GM18520 (cell line): Measurements from ENCODE around the gene OSBPL5.
"Not testable (repeated sequence)": the region's sequence is repeated elsewhere in the genome, so short reads cannot be mapped to it uniquely, and the experiment has no call there.

Experiments used
- ATAC-seq: cut with Tn5 transposase; IDR thresholded peaks from one replicate; pipeline ENCODE4 v1.9.1; 2021; ENCODE audit not compliant: unreplicated experiment

Gene OSBPL5

GRCh38 chr11:3089236-3090061 lies 75.7 kb downstream of the OSBPL5 start:
- ATAC-seq, result no peak

DNA sequence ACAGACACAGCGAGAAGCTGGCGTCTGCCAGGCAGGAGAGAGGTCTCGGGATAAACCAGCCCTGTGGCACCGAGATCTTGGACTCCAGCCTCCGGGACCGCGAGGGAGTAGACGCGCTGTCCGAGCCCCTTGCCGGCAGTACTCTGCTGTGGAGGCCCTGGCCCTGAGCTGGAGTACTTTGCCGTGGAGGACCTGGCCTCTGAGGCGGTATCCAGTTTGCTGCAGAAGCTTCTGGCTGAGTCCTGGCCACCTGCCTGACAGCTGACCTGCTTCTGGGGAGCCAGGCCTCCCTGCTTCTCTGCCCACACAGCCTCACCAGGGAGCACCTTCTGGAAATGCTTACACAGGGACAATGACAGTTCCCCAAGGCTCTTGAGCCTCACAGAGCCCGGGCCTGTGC lies 76.3 kb downstream of the OSBPL5 start:
- ATAC-seq, result no peak

- no peak for ATAC-seq
Measured at GRCh38 chr11:3087821-3088800, 77.0 kb downstream of the OSBPL5 start.

- ATAC-seq, result no peak
Measured at GRCh38 chr11:3087373-3087772, 77.7 kb downstream of the OSBPL5 start.

- ATAC-seq, result no peak
Measured at GRCh38 chr11:3086671-3087150, 78.4 kb downstream of the OSBPL5 start.

DNA sequence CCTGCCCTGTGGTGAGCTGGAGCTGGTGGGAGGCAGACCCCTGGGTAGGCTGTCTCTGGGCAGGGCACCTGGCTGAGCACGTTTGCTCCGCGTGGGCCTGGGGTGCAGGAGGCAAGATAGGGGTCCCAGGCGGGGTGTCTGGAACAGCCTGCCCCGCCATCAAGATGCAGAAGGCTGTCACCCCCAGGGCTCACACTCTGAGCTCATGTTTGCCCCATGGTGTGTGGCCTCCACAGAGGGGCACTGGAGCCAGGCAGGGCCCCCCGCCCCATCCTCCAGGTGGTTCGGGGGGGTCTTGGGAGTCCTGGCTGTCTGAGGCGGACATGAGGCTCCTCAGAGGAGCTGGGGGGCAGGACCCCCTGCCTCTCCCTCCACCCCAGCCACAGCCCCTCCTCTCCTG lies 79.0 kb downstream of the OSBPL5 start:
- no peak for ATAC-seq

DNA sequence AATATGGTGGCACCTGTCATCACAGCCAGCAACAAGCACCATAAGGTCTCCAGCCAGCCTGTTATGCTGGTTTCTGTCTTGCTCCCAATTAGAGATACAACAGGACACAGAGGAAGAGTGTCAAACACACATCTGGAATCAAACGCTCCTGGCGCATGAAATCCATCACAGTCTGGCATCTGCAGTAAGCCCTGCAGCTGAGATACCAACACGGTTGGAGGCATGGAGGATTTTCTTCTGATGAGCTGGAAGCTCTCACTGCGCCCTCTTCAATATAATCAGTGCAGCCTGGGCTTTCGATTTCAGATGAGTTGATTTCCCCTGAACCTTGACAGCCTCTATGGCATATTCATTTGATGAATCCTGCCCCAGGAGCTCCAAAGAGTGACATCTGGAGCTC lies 80.1 kb downstream of the OSBPL5 start:
- ATAC-seq, result no peak

DNA sequence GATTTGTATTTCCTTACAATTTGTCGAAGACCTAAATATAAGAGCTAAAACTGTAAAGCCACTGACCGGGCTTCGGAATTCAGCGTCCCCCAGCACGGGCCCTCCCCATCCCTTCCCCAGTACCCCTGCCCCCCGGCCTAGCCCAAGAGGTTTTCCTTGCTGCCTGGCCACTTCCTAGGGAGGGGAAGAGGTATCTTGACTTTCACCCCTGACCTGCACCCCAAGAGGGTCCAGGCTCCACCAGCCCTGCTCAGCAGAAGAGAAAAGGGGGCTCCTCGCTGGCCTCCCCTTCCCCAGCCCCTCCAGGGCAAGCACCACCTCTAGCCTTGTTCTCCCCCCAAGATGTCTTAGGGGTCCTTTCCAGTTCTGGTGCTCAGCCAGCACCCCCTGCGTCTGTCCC lies 81.8 kb downstream of the OSBPL5 start:
- ATAC-seq, result no peak

GRCh38 chr11:3081386-3081751 lies 83.7 kb downstream of the OSBPL5 start:
- no peak for ATAC-seq

- no peak for ATAC-seq
Measured at GRCh38 chr11:3080733-3081385, 84.3 kb downstream of the OSBPL5 start.

DNA sequence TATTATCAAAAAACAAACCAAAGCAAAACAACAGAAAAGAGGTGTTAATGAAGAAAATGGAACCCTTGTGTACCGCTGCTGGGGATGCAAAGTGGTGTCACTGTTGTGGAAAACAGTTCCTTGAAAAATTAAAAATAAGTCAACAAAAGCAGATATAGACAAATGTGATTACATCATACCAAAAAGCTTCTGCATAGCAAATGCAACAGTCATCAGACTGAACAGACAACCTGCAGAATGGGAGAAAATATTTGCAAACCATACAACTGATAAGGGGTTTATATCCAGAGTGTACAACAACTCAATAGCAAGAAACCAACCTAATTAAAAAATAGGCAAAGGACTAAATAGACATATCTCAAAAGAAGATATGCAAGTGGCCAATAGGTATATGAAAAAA lies 85.0 kb downstream of the OSBPL5 start:
- ATAC-seq, result no peak

GRCh38 chr11:3077846-3078440 lies 87.2 kb downstream of the OSBPL5 start:
- ATAC-seq, result no peak

DNA sequence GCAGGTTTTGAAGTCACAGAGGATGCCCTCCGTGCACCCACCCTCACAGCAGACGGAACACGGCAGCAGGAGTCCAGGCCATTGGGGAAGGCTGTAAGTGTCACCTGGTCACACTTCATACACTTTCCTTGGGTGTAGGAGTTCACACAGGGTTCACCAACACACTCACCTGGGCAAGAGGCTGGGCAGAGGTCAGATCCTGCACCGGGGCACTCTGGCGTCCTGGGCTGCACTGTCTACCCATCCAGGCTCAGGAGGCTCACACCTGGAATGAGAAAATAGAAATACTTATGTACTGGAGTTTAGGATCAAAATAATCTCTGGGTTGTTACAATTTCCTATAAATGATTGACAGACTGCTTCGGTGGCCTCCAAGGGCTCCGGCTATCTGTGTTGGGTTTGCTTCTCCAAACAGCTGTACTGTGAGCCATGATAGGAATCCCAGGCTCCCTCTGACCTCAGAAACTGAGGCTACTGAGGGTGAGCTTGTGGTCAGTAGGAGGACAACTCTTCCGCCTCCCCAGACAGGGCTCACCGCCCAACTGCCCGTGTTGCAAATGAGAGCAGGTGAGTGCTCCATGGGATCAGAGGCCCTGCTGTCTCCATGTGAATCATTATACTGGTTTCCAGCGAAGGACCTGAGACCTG lies 87.8 kb downstream of the OSBPL5 start:
- no peak for ATAC-seq

DNA sequence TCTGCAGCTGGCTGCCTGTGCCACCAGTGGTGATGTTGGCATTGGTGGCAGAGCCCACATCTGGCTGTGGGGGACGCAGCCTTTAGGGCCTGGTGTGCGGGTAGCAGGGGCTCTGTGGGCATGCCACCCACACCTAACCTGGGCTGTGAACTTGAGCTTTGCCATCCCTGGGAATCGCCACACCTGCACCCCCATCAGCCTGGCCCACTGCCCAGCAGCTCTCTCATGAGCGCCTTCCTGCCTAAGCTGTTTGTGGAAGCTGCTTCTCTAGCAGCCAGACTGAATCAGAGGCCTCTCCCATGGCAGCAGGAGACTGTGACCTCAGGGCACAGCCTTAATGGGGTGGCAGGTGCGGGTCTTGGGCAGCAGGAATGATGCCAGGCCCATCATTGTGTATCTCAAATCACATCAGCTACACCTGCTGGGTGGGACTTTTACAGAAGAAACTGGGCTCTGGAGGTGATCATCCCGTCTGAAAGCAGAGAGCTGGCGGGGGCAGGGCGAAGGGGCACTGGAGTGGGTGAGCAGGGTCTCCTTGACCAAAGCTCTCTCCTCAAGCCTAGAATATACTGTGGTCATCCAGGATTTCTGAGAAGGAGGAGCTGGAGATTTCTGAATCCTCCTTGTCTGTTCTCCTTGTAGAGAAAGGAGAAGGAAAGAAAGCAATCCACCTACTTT lies 90.1 kb downstream of the OSBPL5 start:
- no peak for ATAC-seq

DNA sequence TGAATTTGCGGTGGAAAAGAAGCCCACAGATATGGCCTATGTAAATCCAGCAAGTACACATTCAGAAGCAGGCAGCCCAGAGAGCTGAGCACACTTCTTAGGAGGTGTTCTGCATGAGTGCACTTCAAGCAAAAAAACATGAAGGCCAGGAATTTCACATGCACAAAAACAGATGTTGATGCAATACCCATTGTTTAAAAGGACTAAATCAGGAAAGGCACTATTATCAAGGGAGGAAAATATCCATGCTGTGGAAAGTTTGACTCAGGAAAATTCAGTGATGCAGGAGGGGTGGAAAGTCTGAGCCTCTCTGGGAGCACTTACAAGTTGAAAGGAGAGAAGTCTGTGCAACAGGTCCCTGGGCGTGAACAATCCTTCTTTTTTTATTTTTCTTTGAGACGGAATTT lies 92.1 kb downstream of the OSBPL5 start:
- ATAC-seq, result no peak

GRCh38 chr11:3069425-3069824 lies 95.7 kb downstream of the OSBPL5 start:
- no peak for ATAC-seq

DNA sequence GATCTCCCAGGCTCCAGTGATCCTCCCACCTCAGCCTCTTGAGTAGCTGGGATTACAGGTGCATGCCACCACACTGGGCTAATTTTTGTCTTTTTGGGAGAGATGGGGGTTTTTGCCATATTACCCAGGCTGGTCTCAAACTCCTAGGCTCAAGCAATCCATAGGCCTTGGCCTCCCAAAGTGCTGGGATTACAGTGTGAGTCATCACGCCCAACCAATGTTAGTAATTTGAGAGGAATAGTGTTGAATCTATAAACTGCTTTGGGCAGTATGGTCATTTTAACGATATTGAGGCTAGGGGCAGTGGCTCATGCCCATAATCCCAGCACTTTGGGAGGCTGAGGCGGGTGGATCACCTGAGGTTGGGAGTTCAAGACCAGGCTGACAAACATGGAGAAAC lies 98.8 kb downstream of the OSBPL5 start:
- ATAC-seq, result not testable (repeated sequence)

DNA sequence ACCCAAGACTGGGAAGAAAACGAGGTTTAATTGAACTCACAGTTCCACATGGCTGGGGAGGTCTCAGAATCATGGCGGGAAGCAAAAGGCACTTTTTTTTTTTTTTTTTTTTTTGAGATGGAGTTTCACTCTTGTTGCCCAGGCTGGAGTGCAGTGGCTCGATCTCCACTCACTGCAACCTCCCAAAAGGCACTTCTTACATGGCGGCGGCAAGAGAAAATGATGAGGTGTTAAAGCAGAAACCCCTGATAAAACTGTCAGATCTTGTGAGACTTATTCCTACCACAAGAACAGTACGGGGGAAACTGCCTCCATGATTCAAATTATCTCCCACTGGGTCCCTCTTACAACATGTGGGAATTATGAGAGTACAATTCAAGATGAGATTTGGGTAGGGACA lies 100.4 kb downstream of the OSBPL5 start:
- ATAC-seq, result not testable (repeated sequence)

- not testable (repeated sequence) for ATAC-seq
Measured at GRCh38 chr11:3063876-3064275, 101.2 kb downstream of the OSBPL5 start.

- not testable (repeated sequence) for ATAC-seq
Measured at GRCh38 chr11:3063432-3063831, 101.7 kb downstream of the OSBPL5 start.
